HG02840 (cell line): ENCODE results near the gene ZNF831.

ENCODE experiments used
- ATAC-seq: cut with Tn5 transposase; IDR thresholded peaks from one replicate; pipeline ENCODE4 v1.9.1; 2021; ENCODE audit warnings: mild to moderate bottlenecking, moderate library complexity, moderate number of reproducible peaks; ENCODE audit not compliant: unreplicated experiment, low FRiP score

ZNF831 gene

GRCh38 chr20:59154317-59155013 is 9.2 kb upstream of the ZNF831 start:
- ATAC-seq: no peak

- ATAC-seq: no peak
Observed at GRCh38 chr20:59157064-59157463, 6.6 kb upstream of the ZNF831 start.

- ATAC-seq: no peak
Observed at GRCh38 chr20:59157531-59157930, 6.1 kb upstream of the ZNF831 start.

- ATAC-seq: no peak
Observed at GRCh38 chr20:59157961-59158541, 5.6 kb upstream of the ZNF831 start.

GRCh38 chr20:59158673-59159072 is 4.9 kb upstream of the ZNF831 start:
- no peak for ATAC-seq

GRCh38 chr20:59159091-59159490 is 4.5 kb upstream of the ZNF831 start:
- no peak for ATAC-seq

GRCh38 chr20:59159493-59160376 is 3.9 kb upstream of the ZNF831 start:
- no peak for ATAC-seq

GRCh38 chr20:59160389-59161115 is 3.1 kb upstream of the ZNF831 start:
- no peak for ATAC-seq

- no peak for ATAC-seq
Observed at GRCh38 chr20:59161721-59162120, 1.9 kb upstream of the ZNF831 start.

GRCh38 chr20:59164686-59165391 is 1.2 kb downstream of the ZNF831 start:
- ATAC-seq: no peak

GRCh38 chr20:59165396-59165795 is 1.8 kb downstream of the ZNF831 start:
- ATAC-seq: no peak

- ATAC-seq: no peak
Observed at GRCh38 chr20:59165891-59166709, 2.5 kb downstream of the ZNF831 start.

- no peak for ATAC-seq
Observed at GRCh38 chr20:59170406-59171349, 7.1 kb downstream of the ZNF831 start.

- ATAC-seq: no peak
Observed at GRCh38 chr20:59171986-59172385, 8.4 kb downstream of the ZNF831 start.

GRCh38 chr20:59173938-59174491 is 10.4 kb downstream of the ZNF831 start:
- no peak for ATAC-seq

- ATAC-seq: no peak
Observed at GRCh38 chr20:59175002-59175401, 11.4 kb downstream of the ZNF831 start.

GRCh38 chr20:59175861-59176260 is 12.2 kb downstream of the ZNF831 start:
- no peak for ATAC-seq

GRCh38 chr20:59176812-59177211 is 13.2 kb downstream of the ZNF831 start:
- no peak for ATAC-seq
